Lung (tissue), 12 donors: ENCODE results near the gene CCDC127. TPM values are rescaled to one million over a fixed set of nuclear protein-coding genes. Genes with fewer than 3 reads are reported as not detected.
A peak's percentile ranks its signal among the peaks of the same experiment; 100 is the strongest.

Experiments used
- ATAC-seq: fragments of 200-7000 bp; cut with Tn5 transposase; one replicate; pipeline ENCODE4 v1.9.1; 2020; ENCODE audit warnings: moderate number of reproducible peaks; ENCODE audit not compliant: insufficient read depth, low FRiP score
- DNase-seq, 3 donors: peaks; one replicate each; pipeline ENCODE4 v3.0.0-alpha.2; 2013 to 2017
- H3K27ac ChIP-seq, 2 donors: one replicate each; pipeline ENCODE4 v1.5.1; 2013; ENCODE audit warnings: mild to moderate bottlenecking in 2 of 2, moderate library complexity in 2 of 2, control low read depth in 1 of 2, inconsistent platforms in 1 of 2, low read depth in 1 of 2, low read length in 1 of 2
- H3K27me3 ChIP-seq, 3 donors: one replicate each; pipeline ENCODE4 v1.5.1; 2013; ENCODE audit warnings: low read length in 2 of 3; ENCODE audit not compliant: control insufficient read depth in 3 of 3, insufficient read depth in 3 of 3
- H3K36me3 ChIP-seq, 4 donors: one replicate each; pipeline ENCODE4 v1.5.1; 2013; ENCODE audit warnings: low read length in 4 of 4, mild to moderate bottlenecking in 1 of 4, moderate library complexity in 1 of 4; ENCODE audit not compliant: control insufficient read depth in 4 of 4, insufficient read depth in 4 of 4
- H3K4me1 ChIP-seq, 5 donors: one replicate each; pipeline ENCODE4 v1.5.1; 2013; ENCODE audit warnings: low read length in 5 of 5, mild to moderate bottlenecking in 2 of 5, moderate library complexity in 1 of 5; ENCODE audit not compliant: control insufficient read depth in 5 of 5, insufficient read depth in 5 of 5
- H3K4me3 ChIP-seq: one replicate; pipeline ENCODE4 v1.5.1; 2013; ENCODE audit warnings: mild to moderate bottlenecking, control low read depth, moderate library complexity
- H3K9ac ChIP-seq, 2 donors: one replicate each; pipeline ENCODE4 v1.5.1; 2013; ENCODE audit warnings: low read length in 2 of 2, control low read depth in 1 of 2; ENCODE audit not compliant: insufficient read depth in 1 of 2
- H3K9me3 ChIP-seq, 4 donors: one replicate each; pipeline ENCODE4 v1.5.1; 2013; ENCODE audit warnings: low read length in 3 of 4, mild to moderate bottlenecking in 1 of 4, moderate library complexity in 1 of 4; ENCODE audit not compliant: control insufficient read depth in 4 of 4, insufficient read depth in 3 of 4
- CTCF ChIP-seq: IDR thresholded peaks from 2 replicates; pipeline ENCODE4 v1.5.1; 2012; ENCODE audit warnings: mild to moderate bottlenecking; ENCODE audit errors: control extremely low read depth, extremely low read depth
- WGBS, 2 donors: extraction: QIAGEN DNeasy Blood & Tissue Kit; methylation state at CpG; one replicate each; pipeline ENCODE4 v1.1.7; 2013; 5-methylcytosine and 5-hydroxymethylcytosine counted together
- polyA plus RNA-seq, 2 donors: library from polyadenylated mRNA; stranded (reverse); fragments of 200-250 nt; gene quantifications; one replicate each; pipeline ENCODE4 v1.2.1, GENCODE V29; 2013
- total RNA-seq, 2 donors: library from RNA; depleted of rRNA in 1 of 2; stranded (reverse); fragments of >200 nt in 1 of 2; gene quantifications; one replicate each; pipeline ENCODE4 v1.2.1, GENCODE V29; 2014 to 2021
- donor health status: control.
- donor health status: control.
- donor health status: Bipolar disorder and iron deficiency.
- donor health status: healthy.
- donor health status: DM: yes; HTN: yes; CAD: no.

The CCDC127 gene
- total and polyA plus RNA-seq, 4 donors, result 2.1 to 6.4 (median 3.9) TPM

- DNase-seq (no peak), ATAC-seq (no peak)
- Histone ChIP-seq H3K4me1 (peaks cover 0 to 5% (median 0%) of the 10 kb centered on the region in 5 donors), H3K27me3 (no peaks in the 10 kb centered on the region), H3K27ac (peak overlapping the region in 1 of 2 donors; percentile 74), H3K36me3 (peaks cover 0 to 26% (median 6%) of the 10 kb centered on the region in 4 donors), H3K9ac (no peak overlapping the region), H3K9me3 (no peaks in the 10 kb centered on the region), H3K4me3 (no peak overlapping the region)
- WGBS, 2 donors, result 84 to 92% methylated on average over 8 of the region's 8 CpGs
- no peak for TF ChIP-seq CTCF
Measured at GRCh38 chr5:206927-207536, 10.9 kb downstream of the CCDC127 start.

- peaks cover 0 to 5% (median 0%) of the 10 kb centered on the region in 5 donors for H3K4me1 ChIP-seq
- WGBS, 2 donors, result 82 to 94% methylated on average over 11 of the region's 11 CpGs
- no peak for ATAC-seq
Measured at GRCh38 chr5:206406-206805, 11.5 kb downstream of the CCDC127 start.

GRCh38 chr5:204966-205670, 12.8 kb downstream of the CCDC127 start:
- no peak overlapping the region for H3K27ac ChIP-seq
- H3K4me3 ChIP-seq, result no peak overlapping the region
- no peak for DNase-seq
- no peak for TF ChIP-seq CTCF
- 94 to 95% methylated on average over 30 of the region's 30 CpGs for WGBS, 2 donors
- no peak for ATAC-seq
- H3K36me3 ChIP-seq, result peaks cover 0 to 26% (median 6%) of the 10 kb centered on the region in 4 donors
- H3K9me3 ChIP-seq, result no peaks in the 10 kb centered on the region
- peaks cover 0 to 5% (median 0%) of the 10 kb centered on the region in 5 donors for H3K4me1 ChIP-seq
- no peaks in the 10 kb centered on the region for H3K27me3 ChIP-seq
- H3K9ac ChIP-seq, result no peak overlapping the region

More at GRCh38 chr5:206406-206805, 11.5 kb downstream of the CCDC127 start:
- Histone ChIP-seq H3K9me3 (no peaks in the 10 kb centered on the region), H3K4me3 (no peak overlapping the region), H3K27ac (peak overlapping the region in 1 of 2 donors; percentile 74), H3K36me3 (peaks cover 0 to 26% (median 6%) of the 10 kb centered on the region in 4 donors), H3K27me3 (no peaks in the 10 kb centered on the region), H3K9ac (no peak overlapping the region)
- no peak for DNase-seq
- no peak for TF ChIP-seq CTCF
